Activated B cell treated with CpG ODN at 0.5 μM for 24 hours (primary cell): ENCODE results near the gene BSN. TPM values are rescaled to one million over a fixed set of nuclear protein-coding genes. Genes with fewer than 3 reads are reported as not detected.

ENCODE experiments used
- ATAC-seq: fragments of 200-7000 bp; cut with Tn5 transposase; one replicate; pipeline ENCODE4 v1.10.0; 2021; ENCODE audit warnings: low read depth, mild to moderate bottlenecking, moderate library complexity
- CTCF ChIA-PET: fragments of 350-600 bp; sonication (Branson Sonifier 250); formaldehyde crosslinking; loops from one replicate; lab custom pipeline; 2021; ENCODE audit warnings: antibody characterized with exemption; lab: Charles Lee
- POLR2A ChIA-PET: fragments of 350-600 bp; sonication (Branson Sonifier 250); formaldehyde crosslinking; loops from one replicate; lab custom pipeline; 2021; ENCODE audit warnings: antibody characterized with exemption; lab: Charles Lee
- DNase-seq: peaks from one replicate; pipeline ENCODE4 v3.0.0; 2022
- H3K27ac Mint-ChIP-seq: one replicate; pipeline ENCODE4 v1.8.0; 2020; ENCODE audit warnings: mixed read lengths
- H3K27me3 Mint-ChIP-seq: one replicate; pipeline ENCODE4 v1.8.0; 2021; ENCODE audit warnings: mixed read lengths
- H3K36me3 Mint-ChIP-seq: one replicate; pipeline ENCODE4 v1.8.0; 2021; ENCODE audit warnings: low read depth, mixed read lengths
- H3K4me1 Mint-ChIP-seq: one replicate; pipeline ENCODE4 v1.8.0; 2021; ENCODE audit warnings: mixed read lengths
- H3K4me3 Mint-ChIP-seq: one replicate; pipeline ENCODE4 v1.8.0; 2020; ENCODE audit warnings: mild to moderate bottlenecking, mixed read lengths
- H3K9me3 Mint-ChIP-seq: one replicate; pipeline ENCODE4 v1.8.0; 2020; ENCODE audit warnings: mixed read lengths
- intact Hi-C: fragments of 100-400 bp; cut with micrococcal nuclease; formaldehyde crosslinking; loops from one replicate; pipeline ENCODE4 v1.15.1; 2024
- total RNA-seq: library from RNA; stranded (reverse); gene quantifications from 2 replicates; pipeline ENCODE4 v1.2.3, GENCODE V29; 2022
- TF ChIP-seq, protein P1 (sequence below): fragments of 200-600 bp; IDR thresholded peaks from one replicate; pipeline ENCODE4 v1.8.0; 2022; ENCODE audit warnings: antibody characterized with exemption, mild to moderate bottlenecking

Gene BSN
- total RNA-seq, 1 donor from 2014 or later = 0.69 TPM

DNA sequence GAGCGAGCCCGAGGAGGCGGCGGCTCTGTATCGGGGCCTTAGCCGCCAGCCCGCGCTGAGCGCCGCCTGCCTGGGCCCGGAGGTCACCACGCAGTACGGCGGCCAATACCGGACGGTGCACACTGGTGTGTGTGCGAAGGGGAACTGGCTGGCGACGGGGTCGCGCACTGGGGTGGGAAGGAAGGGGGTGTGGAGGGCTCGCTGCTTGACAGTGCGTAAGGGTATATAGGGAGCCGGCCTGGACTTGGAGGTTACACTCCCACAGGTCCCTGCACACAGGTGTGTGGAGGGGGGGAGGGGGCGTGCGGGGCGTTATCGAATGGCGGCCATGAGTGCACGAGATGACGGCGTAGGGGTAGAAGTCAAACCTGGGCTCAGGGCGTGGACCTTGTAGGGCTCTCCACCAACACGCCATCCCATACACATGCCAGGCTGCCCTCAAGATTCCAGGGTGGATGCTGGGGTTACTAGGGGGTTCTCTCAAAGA, 120.3 kb downstream of the BSN start:
- ATAC-seq = peak; percentile 4
- ChIA-PET POLR2A (interaction anchor here (1.1 kb wide), 1 partner anchor 49 kb away, joined by 3 read pairs; the partner anchor contains the start of gene GMPPB), CTCF (interaction anchor here (1.8 kb wide), 1 partner anchor 135 kb away, joined by 6 read pairs; no protein-coding TSS in a partner anchor)
- Mint-ChIP-seq H3K9me3 (no peaks in the 10 kb centered on the region), H3K4me3 (peak overlapping the region; percentile 91), H3K4me1 (peaks cover 22% of the 10 kb centered on the region), H3K27ac (peak overlapping the region; percentile 50), H3K27me3 (no peaks in the 10 kb centered on the region), H3K36me3 (peaks cover 43% of the 10 kb centered on the region)
- intact Hi-C loops = loop anchor here (1.0 to 5.0 kb wide), 10 partner anchors 15 to 1118 kb away; partner anchors contain the start of genes DAG1, HYAL3, IP6K1 and MST1
- no peak for DNase-seq
- TF ChIP-seq, protein P1, sequence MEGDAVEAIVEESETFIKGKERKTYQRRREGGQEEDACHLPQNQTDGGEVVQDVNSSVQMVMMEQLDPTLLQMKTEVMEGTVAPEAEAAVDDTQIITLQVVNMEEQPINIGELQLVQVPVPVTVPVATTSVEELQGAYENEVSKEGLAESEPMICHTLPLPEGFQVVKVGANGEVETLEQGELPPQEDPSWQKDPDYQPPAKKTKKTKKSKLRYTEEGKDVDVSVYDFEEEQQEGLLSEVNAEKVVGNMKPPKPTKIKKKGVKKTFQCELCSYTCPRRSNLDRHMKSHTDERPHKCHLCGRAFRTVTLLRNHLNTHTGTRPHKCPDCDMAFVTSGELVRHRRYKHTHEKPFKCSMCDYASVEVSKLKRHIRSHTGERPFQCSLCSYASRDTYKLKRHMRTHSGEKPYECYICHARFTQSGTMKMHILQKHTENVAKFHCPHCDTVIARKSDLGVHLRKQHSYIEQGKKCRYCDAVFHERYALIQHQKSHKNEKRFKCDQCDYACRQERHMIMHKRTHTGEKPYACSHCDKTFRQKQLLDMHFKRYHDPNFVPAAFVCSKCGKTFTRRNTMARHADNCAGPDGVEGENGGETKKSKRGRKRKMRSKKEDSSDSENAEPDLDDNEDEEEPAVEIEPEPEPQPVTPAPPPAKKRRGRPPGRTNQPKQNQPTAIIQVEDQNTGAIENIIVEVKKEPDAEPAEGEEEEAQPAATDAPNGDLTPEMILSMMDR = no peak

DNA sequence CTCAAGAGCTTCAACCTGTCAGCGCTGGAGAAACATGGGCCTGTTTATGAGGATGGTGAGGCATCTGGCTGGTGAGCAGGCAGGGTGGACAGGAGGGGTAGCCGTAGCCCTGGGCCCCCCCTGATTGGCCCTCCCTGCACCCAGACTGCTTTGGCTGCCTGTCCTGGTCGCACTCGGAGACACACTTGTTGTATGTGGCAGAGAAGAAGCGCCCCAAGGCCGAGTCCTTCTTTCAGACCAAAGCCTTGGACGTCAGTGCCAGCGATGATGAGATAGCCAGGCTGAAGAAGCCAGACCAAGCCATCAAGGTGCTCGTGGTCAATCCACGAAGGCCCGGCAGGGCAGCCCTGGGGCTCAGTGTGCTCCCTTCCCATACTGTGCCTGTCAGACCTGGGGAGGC, 121.6 kb downstream of the BSN start:
- H3K36me3 Mint-ChIP-seq = peaks cover 57% of the 10 kb centered on the region
- ATAC-seq = no peak

DNA sequence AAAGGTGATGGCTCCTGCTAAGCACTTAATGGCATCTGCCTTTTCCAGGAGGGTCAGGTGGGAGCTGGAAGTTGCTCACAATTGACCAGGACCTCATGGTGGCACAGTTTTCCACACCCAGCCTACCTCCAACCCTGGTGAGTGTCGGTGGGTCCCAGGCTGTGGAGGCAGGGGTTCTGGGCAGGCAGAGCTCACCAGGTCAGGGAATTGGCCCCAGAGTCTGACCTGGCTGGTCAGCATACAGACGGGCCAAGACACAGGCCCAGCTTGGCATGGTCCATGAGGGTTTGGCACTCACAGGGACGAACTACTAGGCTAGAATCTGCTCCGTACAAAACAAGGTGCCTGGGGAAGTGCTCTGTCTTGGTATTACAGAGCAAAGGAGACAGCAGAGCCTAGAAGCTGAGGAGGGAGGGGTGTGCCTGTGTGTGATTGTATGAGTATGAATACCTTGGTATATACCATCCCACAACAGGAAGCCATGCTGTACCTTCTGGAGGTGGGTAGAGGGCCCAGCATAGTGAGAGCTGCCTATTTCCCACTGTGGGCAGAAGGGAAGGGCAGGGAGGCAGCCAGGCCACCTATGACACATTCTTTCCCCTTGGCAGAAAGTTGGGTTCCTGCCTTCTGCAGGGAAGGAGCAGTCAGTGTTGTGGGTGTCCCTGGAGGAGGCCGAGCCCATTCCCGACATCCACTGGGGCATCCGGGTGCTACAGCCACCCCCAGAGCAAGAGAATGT, 126.4 kb downstream of the BSN start:
- Mint-ChIP-seq H3K27me3 (no peaks in the 10 kb centered on the region), H3K4me3 (no peak overlapping the region), H3K4me1 (no peaks in the 10 kb centered on the region), H3K9me3 (no peaks in the 10 kb centered on the region), H3K36me3 (peaks cover 82% of the 10 kb centered on the region), H3K27ac (no peak overlapping the region)
- CTCF ChIA-PET = no interaction called here
- POLR2A ChIA-PET = no interaction called here
- ATAC-seq = no peak
- DNase-seq = no peak
- intact Hi-C loops = no loop called here
- TF ChIP-seq, protein P1 = no peak

More for the DNA sequence above, 121.6 kb downstream of the BSN start:
- Mint-ChIP-seq H3K27me3 (no peaks in the 10 kb centered on the region), H3K4me1 (peaks cover 22% of the 10 kb centered on the region), H3K9me3 (no peaks in the 10 kb centered on the region), H3K27ac (no peak overlapping the region), H3K4me3 (no peak overlapping the region)
- intact Hi-C loops = loop anchor here (2.0 kb wide), 1 partner anchor 1119 kb away; the partner anchor contains the start of gene PFKFB4
- ChIA-PET CTCF (interaction anchor here (0.7 to 1.8 kb wide), 3 partner anchors 43 to 1492 kb away, joined by 3 to 6 read pairs (median 3); partner anchors contain the start of gene AMIGO3), POLR2A (interaction anchor here (0.9 kb wide), 2 partner anchors 12 to 645 kb away, joined by 3 read pairs; no protein-coding TSS in a partner anchor)
- TF ChIP-seq, protein P1 = no peak
- DNase-seq = no peak

DNA sequence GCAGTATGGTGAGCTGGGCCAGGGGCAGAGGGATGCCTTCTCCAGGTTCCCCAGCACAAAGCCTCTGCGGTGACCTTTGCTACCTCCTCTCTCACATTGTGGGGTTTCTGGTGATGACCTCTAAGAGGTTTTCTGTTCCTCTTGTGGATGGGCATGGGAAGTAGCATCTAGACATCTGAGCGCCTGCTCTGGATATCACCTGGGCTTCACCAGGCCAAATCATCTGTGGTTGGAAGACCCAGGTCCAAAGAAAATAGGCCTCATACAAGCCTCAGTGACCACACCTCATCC, 126.9 kb downstream of the BSN start:
- no peak for ATAC-seq
- peaks cover 78% of the 10 kb centered on the region for H3K36me3 Mint-ChIP-seq

DNA sequence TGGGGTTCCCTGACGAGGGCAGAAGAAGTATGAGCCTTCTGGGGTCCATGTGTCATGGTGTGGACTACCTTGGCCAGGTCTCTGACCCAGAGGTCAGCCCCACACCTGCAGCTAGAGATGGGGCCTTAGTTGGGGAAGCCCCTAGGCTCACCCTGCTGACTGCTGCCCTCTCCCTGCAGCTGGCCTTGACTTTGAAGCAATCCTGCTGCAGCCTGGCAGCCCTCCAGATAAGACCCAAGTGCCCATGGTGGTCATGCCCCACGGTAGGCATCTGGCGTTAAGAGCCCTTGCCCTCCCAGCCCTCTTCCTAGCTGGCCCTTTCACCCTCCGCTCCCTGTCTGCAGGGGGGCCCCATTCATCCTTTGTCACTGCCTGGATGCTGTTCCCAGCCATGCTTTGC, 127.3 kb downstream of the BSN start:
- ATAC-seq (no peak), DNase-seq (no peak)
- POLR2A ChIA-PET = interaction anchor here (0.6 kb wide), 1 partner anchor 16 kb away, joined by 4 read pairs; no protein-coding TSS in a partner anchor
- intact Hi-C loops = no loop called here
- Mint-ChIP-seq H3K4me1 (peaks cover 2% of the 10 kb centered on the region), H3K9me3 (no peaks in the 10 kb centered on the region), H3K4me3 (no peak overlapping the region), H3K36me3 (peaks cover 76% of the 10 kb centered on the region), H3K27ac (no peak overlapping the region), H3K27me3 (peaks cover 2% of the 10 kb centered on the region)
- TF ChIP-seq, protein P1 = no peak
- CTCF ChIA-PET = no interaction called here

More for the DNA sequence above, 126.9 kb downstream of the BSN start:
- CTCF ChIA-PET = no interaction called here
- DNase-seq = no peak
- Mint-ChIP-seq H3K4me1 (peaks cover under 1% of the 10 kb centered on the region), H3K27me3 (no peaks in the 10 kb centered on the region), H3K4me3 (no peak overlapping the region), H3K27ac (no peak overlapping the region), H3K9me3 (no peaks in the 10 kb centered on the region)
- POLR2A ChIA-PET = no interaction called here
- intact Hi-C loops = no loop called here
- TF ChIP-seq, protein P1 = no peak
